ENCODE data around the gene ZNF287.

GRCh38 chr17:16511593-16511992, 57.4 kb downstream of the ZNF287 start:
- TF ChIP-seq POLR2A (IDR thresholded peaks at IDR 0.05; ENCODE audit: low read depth, low read length) (no peak), EZH2 (IDR thresholded peaks at IDR 0.05; ENCODE audit: borderline replicate concordance, low read depth, low read length, severe bottlenecking) (no peak), JUN (IDR thresholded peaks at IDR 0.05; ENCODE audit: borderline replicate concordance, insufficient read depth, insufficient read length, low read depth) (no peak)
- TF ChIP-seq, protein P1, sequence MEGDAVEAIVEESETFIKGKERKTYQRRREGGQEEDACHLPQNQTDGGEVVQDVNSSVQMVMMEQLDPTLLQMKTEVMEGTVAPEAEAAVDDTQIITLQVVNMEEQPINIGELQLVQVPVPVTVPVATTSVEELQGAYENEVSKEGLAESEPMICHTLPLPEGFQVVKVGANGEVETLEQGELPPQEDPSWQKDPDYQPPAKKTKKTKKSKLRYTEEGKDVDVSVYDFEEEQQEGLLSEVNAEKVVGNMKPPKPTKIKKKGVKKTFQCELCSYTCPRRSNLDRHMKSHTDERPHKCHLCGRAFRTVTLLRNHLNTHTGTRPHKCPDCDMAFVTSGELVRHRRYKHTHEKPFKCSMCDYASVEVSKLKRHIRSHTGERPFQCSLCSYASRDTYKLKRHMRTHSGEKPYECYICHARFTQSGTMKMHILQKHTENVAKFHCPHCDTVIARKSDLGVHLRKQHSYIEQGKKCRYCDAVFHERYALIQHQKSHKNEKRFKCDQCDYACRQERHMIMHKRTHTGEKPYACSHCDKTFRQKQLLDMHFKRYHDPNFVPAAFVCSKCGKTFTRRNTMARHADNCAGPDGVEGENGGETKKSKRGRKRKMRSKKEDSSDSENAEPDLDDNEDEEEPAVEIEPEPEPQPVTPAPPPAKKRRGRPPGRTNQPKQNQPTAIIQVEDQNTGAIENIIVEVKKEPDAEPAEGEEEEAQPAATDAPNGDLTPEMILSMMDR (IDR thresholded peaks at IDR 0.05; ENCODE audit: extremely low read depth in 1 of 2, insufficient read depth in 1 of 2, low read depth in 1 of 2, low read length in 2 of 2) = no peak

Data from endothelial cell of umbilical vein (primary cell).